ENCODE data around the gene PPP1R13L. TPM values are rescaled to one million over a fixed set of nuclear protein-coding genes. Genes with fewer than 3 reads are reported as not detected.
"Not testable (repeated sequence)": the region's sequence is repeated elsewhere in the genome, so short reads cannot be mapped to it uniquely, and the experiment has no call there.

The PPP1R13L gene
- polyA plus RNA-seq, 3 donors from 2014 or later, result 0.08 to 0.84 TPM; not detected in 1

GRCh38 chr19:45336696-45337251, 68.1 kb downstream of the PPP1R13L start:
- DNase-seq, result no peak
- peaks cover 8 to 11% (median 8%) of the 10 kb centered on the region in 3 donors for H3K27me3 Mint-ChIP-seq (ENCODE audit: low read depth in 3 of 3)
- peaks cover 6 to 11% of the 10 kb centered on the region in 2 donors for H3K4me1 Mint-ChIP-seq
- no peak overlapping the region for H3K4me3 Mint-ChIP-seq
- no peaks in the 10 kb centered on the region for H3K9me3 Mint-ChIP-seq
- no peaks in the 10 kb centered on the region for H3K36me3 Mint-ChIP-seq
- H3K27ac Mint-ChIP-seq, result no peak overlapping the region

DNA sequence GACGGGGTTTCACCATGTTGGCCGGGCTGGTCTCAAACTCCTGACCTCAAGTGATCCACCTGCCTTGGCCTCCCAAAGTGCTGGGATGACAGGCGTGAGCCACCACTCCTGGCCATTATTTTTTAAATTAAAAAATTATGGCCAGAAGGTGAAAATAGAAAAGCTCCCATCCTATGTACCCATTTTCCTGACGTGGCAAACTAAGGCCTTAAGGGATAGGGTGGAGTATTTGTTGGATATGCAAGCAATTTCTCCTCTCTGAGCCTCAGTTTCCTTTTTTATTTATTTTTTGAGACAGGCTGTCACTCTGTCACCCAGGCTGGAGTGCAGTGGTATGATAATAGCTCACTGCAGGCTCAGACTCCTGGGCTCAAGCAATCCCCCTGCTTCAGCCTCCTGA, 70.0 kb downstream of the PPP1R13L start:
- not testable (repeated sequence) for DNase-seq; H3K9me3 Mint-ChIP-seq; H3K4me3 Mint-ChIP-seq; H3K4me1 Mint-ChIP-seq; H3K27ac Mint-ChIP-seq; H3K27me3 Mint-ChIP-seq (ENCODE audit: low read depth in 3 of 3); H3K36me3 Mint-ChIP-seq

- DNase-seq, result no peak
- Mint-ChIP-seq H3K9me3 (no peaks in the 10 kb centered on the region), H3K27ac (no peak overlapping the region), H3K36me3 (no peaks in the 10 kb centered on the region), H3K27me3 (ENCODE audit: low read depth in 3 of 3) (peaks cover 0 to 4% (median 4%) of the 10 kb centered on the region in 3 donors), H3K4me1 (peaks cover 2 to 5% of the 10 kb centered on the region in 2 donors), H3K4me3 (no peak overlapping the region)
Measured at GRCh38 chr19:45333609-45334303, 71.1 kb downstream of the PPP1R13L start.

DNA sequence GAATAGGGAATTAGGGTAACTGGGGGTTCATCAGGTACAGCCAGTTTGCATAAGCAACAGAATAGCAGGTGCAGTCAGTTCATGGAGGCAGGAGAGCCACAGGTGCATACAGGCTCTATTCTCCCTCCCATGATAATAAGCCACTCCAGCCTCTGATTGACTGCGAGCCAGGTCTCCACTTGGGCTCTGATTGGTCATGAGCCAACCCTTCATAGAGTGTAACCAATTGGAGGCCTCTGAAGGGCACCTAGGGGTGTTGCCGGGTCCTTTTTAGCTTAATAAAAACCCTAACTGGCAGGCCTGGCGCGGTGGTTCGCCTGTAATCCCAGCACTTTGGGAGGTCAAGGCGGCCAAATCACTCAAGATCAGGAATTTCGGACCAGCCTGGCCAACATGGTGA, 73.5 kb downstream of the PPP1R13L start:
- peaks cover 0 to 1% (median 0%) of the 10 kb centered on the region in 3 donors for H3K27me3 Mint-ChIP-seq (ENCODE audit: low read depth in 3 of 3)
- H3K27ac Mint-ChIP-seq, result no peak overlapping the region
- no peaks in the 10 kb centered on the region for H3K36me3 Mint-ChIP-seq
- no peak for DNase-seq
- H3K9me3 Mint-ChIP-seq, result no peaks in the 10 kb centered on the region
- H3K4me3 Mint-ChIP-seq, result no peak overlapping the region
- H3K4me1 Mint-ChIP-seq, result no peaks in the 10 kb centered on the region

Other genes starting within 250 kb of the PPP1R13L start
- under 1 TPM in 2 of 3 donors, not detected in 1; 0.18 to 0.43 TPM for gene NKPD1, start 244.1 kb downstream of the PPP1R13L start, polyA plus RNA-seq
- 100 to 1,000 TPM; 132 to 193 (median 166) TPM for gene TRAPPC6A, start 226.8 kb downstream of the PPP1R13L start, polyA plus RNA-seq
- 10 to 100 TPM in 1 of 3 donors, 1 to 10 TPM in 2; 2.9 to 22.4 (median 8.5) TPM for gene BLOC1S3, start 226.3 kb downstream of the PPP1R13L start, polyA plus RNA-seq
- not detected for gene EXOC3L2, start 159.7 kb downstream of the PPP1R13L start, polyA plus RNA-seq
- gene MARK4, start 153.8 kb downstream of the PPP1R13L start, polyA plus RNA-seq, result 1 to 10 TPM in 1 of 3 donors, not detected in 2; 1.6 TPM
- gene CKM, start 82.2 kb downstream of the PPP1R13L start, polyA plus RNA-seq, result not detected
- not detected for gene KLC3, start 64.3 kb downstream of the PPP1R13L start, polyA plus RNA-seq
- 1 to 10 TPM; 2.4 to 8.7 (median 3.1) TPM for gene ERCC2, start 34.5 kb downstream of the PPP1R13L start, polyA plus RNA-seq
- gene POLR1G, start 1.6 kb upstream of the PPP1R13L start, polyA plus RNA-seq, result 1 to 10 TPM in 1 of 3 donors, under 1 TPM in 2; 0.43 to 2.3 (median 0.77) TPM
- 10 to 100 TPM; 50.8 to 62.2 (median 54.5) TPM for gene ERCC1, start 18.8 kb upstream of the PPP1R13L start, polyA plus RNA-seq
- 10 to 100 TPM; 11.6 to 30.1 (median 11.6) TPM for gene FOSB, start 62.9 kb upstream of the PPP1R13L start, polyA plus RNA-seq
- gene RTN2, start 92.0 kb upstream of the PPP1R13L start, polyA plus RNA-seq, result under 1 TPM in 2 of 3 donors, not detected in 1; 0.48 to 0.80 TPM
- 1 to 10 TPM; 3.9 to 5.7 (median 4.0) TPM for gene PPM1N, start 93.4 kb upstream of the PPP1R13L start, polyA plus RNA-seq
- gene VASP, start 102.4 kb upstream of the PPP1R13L start, polyA plus RNA-seq, result 100 to 1,000 TPM in 1 of 3 donors, 10 to 100 TPM in 2; 91.2 to 126 (median 93.4) TPM
- gene OPA3, start 179.7 kb upstream of the PPP1R13L start, polyA plus RNA-seq, result 10 to 100 TPM in 1 of 3 donors, 1 to 10 TPM in 1, not detected in 1; 3.3 to 18.4 TPM
- not detected for gene GPR4, start 197.1 kb upstream of the PPP1R13L start, polyA plus RNA-seq
- 10 to 100 TPM; 11.9 to 24.7 (median 14.2) TPM for gene EML2, start 234.3 kb upstream of the PPP1R13L start, polyA plus RNA-seq

All from immature natural killer cell (primary cell).